Measurements from ENCODE around the gene TRIAP1.

GRCh38 chr12:120460157-120460556, 14.0 kb upstream of the TRIAP1 start:
- TF ChIP-seq, protein P1, sequence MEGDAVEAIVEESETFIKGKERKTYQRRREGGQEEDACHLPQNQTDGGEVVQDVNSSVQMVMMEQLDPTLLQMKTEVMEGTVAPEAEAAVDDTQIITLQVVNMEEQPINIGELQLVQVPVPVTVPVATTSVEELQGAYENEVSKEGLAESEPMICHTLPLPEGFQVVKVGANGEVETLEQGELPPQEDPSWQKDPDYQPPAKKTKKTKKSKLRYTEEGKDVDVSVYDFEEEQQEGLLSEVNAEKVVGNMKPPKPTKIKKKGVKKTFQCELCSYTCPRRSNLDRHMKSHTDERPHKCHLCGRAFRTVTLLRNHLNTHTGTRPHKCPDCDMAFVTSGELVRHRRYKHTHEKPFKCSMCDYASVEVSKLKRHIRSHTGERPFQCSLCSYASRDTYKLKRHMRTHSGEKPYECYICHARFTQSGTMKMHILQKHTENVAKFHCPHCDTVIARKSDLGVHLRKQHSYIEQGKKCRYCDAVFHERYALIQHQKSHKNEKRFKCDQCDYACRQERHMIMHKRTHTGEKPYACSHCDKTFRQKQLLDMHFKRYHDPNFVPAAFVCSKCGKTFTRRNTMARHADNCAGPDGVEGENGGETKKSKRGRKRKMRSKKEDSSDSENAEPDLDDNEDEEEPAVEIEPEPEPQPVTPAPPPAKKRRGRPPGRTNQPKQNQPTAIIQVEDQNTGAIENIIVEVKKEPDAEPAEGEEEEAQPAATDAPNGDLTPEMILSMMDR (IDR thresholded peaks at IDR 0.05), result no peak
- TF ChIP-seq POLR2A (IDR thresholded peaks at IDR 0.05), result no peak
